ENCODE data around the gene TBX4.

DNA sequence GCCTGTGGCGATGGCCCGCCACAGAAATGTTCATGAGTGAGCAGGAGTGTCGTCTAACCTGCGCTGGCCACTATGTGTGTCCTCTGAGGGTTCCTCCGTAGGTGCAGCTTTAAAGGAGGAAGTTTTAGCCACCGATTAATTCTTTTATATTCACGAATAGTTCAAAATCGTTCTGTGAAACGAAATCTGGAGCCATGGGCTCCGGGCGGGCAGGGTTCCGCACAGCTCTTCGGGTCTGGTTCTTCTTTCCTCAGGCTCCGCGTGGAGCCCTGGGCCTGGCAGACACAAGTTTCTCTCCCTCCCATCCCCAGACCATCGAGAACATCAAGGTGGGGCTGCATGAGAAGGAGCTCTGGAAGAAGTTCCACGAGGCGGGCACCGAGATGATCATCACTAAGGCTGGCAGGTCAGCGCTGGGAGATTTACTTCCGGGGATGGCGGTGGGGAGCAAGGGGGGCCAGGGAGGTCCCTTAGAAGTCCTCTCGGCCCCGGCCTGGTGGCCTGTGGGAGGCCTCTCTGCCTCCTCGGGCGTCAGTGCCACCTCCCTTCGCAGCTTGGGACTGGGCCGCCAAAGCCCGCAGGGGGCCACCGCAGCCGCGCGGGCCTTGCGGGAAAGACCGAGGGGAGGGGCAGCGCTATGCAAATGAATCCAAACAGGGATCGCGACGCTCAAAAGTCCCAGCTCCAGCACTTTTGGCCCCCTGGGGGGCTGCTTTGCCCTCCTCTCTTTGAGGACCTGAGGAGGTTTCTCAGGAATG, 5.2 kb downstream of the TBX4 start:
- TF ChIP-seq, protein P1, sequence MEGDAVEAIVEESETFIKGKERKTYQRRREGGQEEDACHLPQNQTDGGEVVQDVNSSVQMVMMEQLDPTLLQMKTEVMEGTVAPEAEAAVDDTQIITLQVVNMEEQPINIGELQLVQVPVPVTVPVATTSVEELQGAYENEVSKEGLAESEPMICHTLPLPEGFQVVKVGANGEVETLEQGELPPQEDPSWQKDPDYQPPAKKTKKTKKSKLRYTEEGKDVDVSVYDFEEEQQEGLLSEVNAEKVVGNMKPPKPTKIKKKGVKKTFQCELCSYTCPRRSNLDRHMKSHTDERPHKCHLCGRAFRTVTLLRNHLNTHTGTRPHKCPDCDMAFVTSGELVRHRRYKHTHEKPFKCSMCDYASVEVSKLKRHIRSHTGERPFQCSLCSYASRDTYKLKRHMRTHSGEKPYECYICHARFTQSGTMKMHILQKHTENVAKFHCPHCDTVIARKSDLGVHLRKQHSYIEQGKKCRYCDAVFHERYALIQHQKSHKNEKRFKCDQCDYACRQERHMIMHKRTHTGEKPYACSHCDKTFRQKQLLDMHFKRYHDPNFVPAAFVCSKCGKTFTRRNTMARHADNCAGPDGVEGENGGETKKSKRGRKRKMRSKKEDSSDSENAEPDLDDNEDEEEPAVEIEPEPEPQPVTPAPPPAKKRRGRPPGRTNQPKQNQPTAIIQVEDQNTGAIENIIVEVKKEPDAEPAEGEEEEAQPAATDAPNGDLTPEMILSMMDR (conservative IDR thresholded peaks at IDR 0.05; ENCODE audit: low read length), result no peak
- no peak for TF ChIP-seq EZH2phosphoT487 (IDR thresholded peaks at IDR 0.05; ENCODE audit: borderline replicate concordance)
